ENCODE data around the gene ACOT7.

GRCh38 chr1:6252374-6252710 is 141.2 kb downstream of the ACOT7 start:
- TF ChIP-seq CTCF (IDR thresholded peaks at IDR 0.05; ENCODE audit: low read length) (no peak), EZH2 (IDR thresholded peaks at IDR 0.05; ENCODE audit: borderline replicate concordance, low read length) (no peak)
